ENCODE data around the gene FAM81A.

The FAM81A gene

DNA sequence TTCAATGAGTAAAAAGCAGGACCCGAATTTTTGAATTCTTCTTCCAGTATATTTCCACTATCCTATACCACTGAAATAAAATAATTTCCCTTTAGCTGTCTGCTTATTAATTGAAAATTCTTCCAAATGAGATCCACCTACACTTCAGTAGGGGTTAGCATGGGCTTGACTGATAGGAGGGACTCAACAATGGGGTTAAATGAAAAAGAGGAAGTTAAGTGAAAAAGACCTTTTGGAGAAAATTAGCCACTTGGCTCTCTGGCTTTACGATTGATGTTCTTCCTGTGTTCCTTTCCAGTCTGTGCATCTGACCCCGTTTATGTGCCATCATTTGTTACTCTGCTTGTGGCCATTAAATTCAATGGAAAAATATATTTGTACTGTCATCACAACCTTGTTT, 119.6 kb downstream of the FAM81A start:
- H3K4me3 ChIP-seq (ENCODE audit: low read depth, low read length): no peak overlapping the region
- TF ChIP-seq, protein P1, sequence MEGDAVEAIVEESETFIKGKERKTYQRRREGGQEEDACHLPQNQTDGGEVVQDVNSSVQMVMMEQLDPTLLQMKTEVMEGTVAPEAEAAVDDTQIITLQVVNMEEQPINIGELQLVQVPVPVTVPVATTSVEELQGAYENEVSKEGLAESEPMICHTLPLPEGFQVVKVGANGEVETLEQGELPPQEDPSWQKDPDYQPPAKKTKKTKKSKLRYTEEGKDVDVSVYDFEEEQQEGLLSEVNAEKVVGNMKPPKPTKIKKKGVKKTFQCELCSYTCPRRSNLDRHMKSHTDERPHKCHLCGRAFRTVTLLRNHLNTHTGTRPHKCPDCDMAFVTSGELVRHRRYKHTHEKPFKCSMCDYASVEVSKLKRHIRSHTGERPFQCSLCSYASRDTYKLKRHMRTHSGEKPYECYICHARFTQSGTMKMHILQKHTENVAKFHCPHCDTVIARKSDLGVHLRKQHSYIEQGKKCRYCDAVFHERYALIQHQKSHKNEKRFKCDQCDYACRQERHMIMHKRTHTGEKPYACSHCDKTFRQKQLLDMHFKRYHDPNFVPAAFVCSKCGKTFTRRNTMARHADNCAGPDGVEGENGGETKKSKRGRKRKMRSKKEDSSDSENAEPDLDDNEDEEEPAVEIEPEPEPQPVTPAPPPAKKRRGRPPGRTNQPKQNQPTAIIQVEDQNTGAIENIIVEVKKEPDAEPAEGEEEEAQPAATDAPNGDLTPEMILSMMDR (IDR thresholded peaks at IDR 0.05; ENCODE audit: control insufficient read depth, extremely low read depth, insufficient read depth): no peak
- DNase-seq (ENCODE audit: low read depth): no peak

DNA sequence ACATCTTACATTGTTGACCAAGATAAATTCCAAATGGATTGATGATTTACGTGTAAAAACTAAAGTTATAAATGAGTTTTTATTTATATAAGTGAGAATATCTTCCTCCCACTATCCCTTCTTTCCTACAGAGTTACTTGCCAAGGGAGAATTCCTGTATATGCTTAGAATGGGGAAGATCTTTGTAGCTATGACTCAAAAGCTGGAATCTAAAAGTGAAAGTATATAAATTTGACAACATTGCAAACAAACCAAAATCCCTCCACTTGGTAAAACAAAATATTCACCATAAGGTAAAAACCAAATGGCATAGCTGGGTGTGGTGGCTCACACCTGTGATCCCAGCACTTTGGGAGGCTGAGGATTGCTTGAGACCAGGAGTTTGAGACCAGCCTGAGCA, 120.9 kb downstream of the FAM81A start:
- TF ChIP-seq, protein P1 (IDR thresholded peaks at IDR 0.05; ENCODE audit: control insufficient read depth, extremely low read depth, insufficient read depth): no peak
- H3K4me3 ChIP-seq (ENCODE audit: low read depth, low read length): no peak overlapping the region
- no peak for DNase-seq (ENCODE audit: low read depth)

DNA sequence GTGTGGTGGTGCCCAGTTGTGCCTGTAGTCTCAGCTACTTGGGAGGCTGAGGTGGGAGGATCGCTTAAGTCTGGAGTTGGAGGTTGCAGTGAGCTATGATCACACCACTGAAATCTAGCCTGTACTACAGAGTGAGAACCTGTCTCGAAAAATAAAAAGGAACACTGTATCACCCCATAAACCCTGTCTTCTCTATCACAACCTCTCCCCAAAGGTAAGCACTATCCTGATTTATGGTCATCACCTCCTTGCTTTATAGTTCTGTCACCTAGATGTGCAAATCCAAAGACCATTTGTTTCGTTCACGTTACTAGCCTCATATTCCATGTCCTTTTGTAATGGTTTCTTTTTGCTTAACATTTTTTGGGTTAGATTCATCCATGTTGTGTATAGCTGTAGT, 123.6 kb downstream of the FAM81A start:
- DNase-seq (ENCODE audit: low read depth): no peak
- TF ChIP-seq, protein P1 (IDR thresholded peaks at IDR 0.05; ENCODE audit: control insufficient read depth, extremely low read depth, insufficient read depth): no peak
- no peak overlapping the region for H3K4me3 ChIP-seq (ENCODE audit: low read depth, low read length)

DNA sequence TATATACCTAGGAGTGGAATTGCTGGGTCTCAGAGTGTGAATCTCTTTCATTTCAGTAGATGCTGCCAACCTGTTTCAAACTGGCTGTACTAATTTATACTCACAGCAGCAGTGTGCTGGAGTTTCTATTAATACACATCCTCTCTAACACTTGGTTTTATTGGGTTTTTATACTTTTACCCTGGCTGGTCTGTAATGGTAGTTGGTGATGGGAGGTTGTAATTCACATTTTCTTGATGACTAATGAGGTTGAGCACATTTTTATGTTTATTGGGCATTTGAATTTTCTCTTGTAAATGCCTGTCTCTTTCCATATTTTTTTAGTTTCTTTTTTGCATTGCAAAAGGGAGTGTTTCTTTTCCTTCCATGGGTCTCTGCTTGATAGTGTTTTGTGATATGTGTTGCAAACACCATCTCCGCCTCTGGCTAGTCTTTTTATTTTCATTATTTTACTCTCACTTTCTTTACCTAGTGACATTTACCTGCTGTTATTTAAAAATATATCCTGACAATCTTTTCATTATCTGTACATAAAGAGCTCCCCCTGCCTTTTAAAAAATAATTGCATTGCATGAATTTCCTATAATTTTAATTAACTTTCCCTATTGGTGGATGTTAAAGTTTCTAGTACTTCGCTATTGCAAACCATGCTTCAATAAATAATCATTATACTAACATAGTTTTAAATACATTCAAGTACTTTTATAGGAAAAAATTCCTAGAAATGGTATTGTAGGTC, 124.6 kb downstream of the FAM81A start:
- no peak overlapping the region for H3K4me3 ChIP-seq (ENCODE audit: low read depth, low read length)
- TF ChIP-seq, protein P1 (IDR thresholded peaks at IDR 0.05; ENCODE audit: control insufficient read depth, extremely low read depth, insufficient read depth): no peak

DNA sequence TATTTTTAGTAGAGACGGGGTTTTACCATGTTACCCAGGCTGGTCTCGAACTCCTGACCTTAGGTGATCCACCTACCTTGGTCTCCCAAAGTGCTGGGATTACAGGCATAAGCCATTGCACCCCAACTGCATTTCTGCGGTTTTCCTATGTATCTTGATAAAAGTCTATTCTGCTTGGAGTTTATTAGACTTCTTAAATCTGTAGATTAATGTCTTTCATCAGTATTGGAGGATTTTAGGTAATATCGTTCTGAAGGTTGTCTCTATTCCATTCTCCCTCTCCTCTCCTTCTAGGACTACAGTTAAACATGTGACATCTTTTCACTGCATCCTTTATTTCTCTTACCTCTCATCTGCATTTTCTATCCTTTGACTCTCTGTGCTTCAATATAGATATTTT, 127.3 kb downstream of the FAM81A start:
- TF ChIP-seq, protein P1 (IDR thresholded peaks at IDR 0.05; ENCODE audit: control insufficient read depth, extremely low read depth, insufficient read depth): no peak
- H3K4me3 ChIP-seq (ENCODE audit: low read depth, low read length): no peak overlapping the region
- DNase-seq (ENCODE audit: low read depth): no peak

More for the DNA sequence above, 124.6 kb downstream of the FAM81A start:
- DNase-seq (ENCODE audit: low read depth): no peak

DNA sequence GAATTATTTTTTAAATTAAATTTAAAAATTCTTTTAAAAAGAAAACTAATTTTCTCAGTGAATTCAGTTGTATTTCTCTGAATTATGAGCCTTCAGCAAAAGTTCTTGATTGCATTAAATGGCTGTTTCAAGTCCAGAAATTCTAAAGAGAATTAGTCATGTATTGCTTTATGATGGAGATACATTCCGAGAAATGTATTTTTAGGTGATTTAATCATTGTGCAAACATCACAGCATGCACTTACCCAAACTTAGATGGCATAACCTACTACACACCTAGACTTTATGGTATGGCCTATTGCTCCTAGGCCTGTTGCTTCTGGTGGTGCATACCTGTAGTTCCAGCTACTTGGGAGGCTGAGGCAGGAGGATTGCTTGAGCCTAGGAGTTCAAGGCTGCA, 129.3 kb downstream of the FAM81A start:
- no peak for DNase-seq (ENCODE audit: low read depth)
- H3K4me3 ChIP-seq (ENCODE audit: low read depth, low read length): no peak overlapping the region
- TF ChIP-seq, protein P1 (IDR thresholded peaks at IDR 0.05; ENCODE audit: control insufficient read depth, extremely low read depth, insufficient read depth): no peak

DNA sequence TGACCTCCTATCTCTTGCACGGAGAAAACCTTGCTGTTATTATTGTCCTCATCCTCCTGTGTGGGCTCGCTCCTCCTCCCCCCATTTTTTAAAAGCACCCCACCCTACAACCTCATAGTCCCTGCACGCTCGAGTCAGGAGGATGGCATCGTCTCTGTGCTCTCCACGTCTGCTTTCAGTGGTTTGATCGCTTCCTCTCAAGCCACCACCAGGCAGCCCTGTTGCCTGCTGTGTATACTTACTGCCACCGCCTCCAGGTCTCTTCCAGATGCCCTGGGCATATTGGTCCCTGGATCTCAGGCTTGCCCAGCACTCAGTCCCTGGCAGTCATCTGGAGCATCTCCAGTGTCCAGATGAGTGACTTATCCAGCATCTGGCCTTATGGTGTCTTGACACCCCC, 131.5 kb downstream of the FAM81A start:
- TF ChIP-seq, protein P1 (IDR thresholded peaks at IDR 0.05; ENCODE audit: control insufficient read depth, extremely low read depth, insufficient read depth): no peak
- no peak for DNase-seq (ENCODE audit: low read depth)
- no peak overlapping the region for H3K4me3 ChIP-seq (ENCODE audit: low read depth, low read length)

Measured in LNCaP clone FGC (cell line).